ENCODE results near the gene ERBB4.

- no peak for TF ChIP-seq CTCF (IDR thresholded peaks at IDR 0.05)
- no peak for TF ChIP-seq POLR2AphosphoS5 (IDR thresholded peaks at IDR 0.05)
- TF ChIP-seq EP300 (IDR thresholded peaks at IDR 0.05; ENCODE audit: low read depth): no peak
- TF ChIP-seq POLR2A (IDR thresholded peaks at IDR 0.05): no peak
These were observed 130.1 kb downstream of the ERBB4 start for GRCh38 chr2:212408524-212408923.

Measured in transverse colon (tissue), 4 donors.